GM23248 (cell line): ENCODE results near the gene ISCU.

Source experiments
- EZH2 ChIP-seq: fragments of 200-600 bp; sonication (generic); IDR thresholded peaks from 2 replicates; pipeline ENCODE4 v1.6.1; 2018; ENCODE audit warnings: antibody characterized with exemption, mild to moderate bottlenecking; ENCODE audit not compliant: insufficient read depth, poor library complexity, severe bottlenecking
- EZH2phosphoT487 ChIP-seq: fragments of 200-600 bp; sonication (generic); IDR thresholded peaks from 2 replicates; pipeline ENCODE4 v1.6.1; 2018; ENCODE audit warnings: antibody characterized with exemption, moderate library complexity, mild to moderate bottlenecking, low read depth; ENCODE audit not compliant: insufficient read depth

DNA sequence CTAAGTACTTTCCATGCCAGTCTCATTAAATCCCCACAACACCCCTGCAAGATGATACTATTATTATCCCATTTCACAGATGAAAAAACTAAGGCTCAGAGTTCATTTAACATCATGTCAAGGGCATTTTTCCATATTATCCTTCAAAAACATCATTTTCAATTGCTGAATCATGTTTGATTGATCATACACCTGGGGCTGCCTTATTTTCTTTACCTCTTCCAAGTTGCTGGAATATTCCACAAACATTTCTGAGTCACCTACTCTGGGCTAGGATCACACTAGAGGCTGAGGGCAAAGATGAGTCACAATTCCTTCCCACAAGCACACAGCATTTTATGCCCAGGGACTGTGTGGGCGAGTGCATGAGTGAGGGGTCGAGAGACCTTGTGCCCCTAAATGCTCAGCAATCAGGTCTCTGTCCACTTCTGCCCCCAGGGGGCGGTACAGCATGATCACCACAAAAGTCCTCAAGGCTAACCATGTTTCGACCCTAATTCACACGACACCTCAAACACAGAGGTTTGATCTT, 49.6 kb downstream of the ISCU start:
- TF ChIP-seq EZH2: no peak
- no peak for TF ChIP-seq EZH2phosphoT487
